ENCODE results near the gene OSMR.

DNA sequence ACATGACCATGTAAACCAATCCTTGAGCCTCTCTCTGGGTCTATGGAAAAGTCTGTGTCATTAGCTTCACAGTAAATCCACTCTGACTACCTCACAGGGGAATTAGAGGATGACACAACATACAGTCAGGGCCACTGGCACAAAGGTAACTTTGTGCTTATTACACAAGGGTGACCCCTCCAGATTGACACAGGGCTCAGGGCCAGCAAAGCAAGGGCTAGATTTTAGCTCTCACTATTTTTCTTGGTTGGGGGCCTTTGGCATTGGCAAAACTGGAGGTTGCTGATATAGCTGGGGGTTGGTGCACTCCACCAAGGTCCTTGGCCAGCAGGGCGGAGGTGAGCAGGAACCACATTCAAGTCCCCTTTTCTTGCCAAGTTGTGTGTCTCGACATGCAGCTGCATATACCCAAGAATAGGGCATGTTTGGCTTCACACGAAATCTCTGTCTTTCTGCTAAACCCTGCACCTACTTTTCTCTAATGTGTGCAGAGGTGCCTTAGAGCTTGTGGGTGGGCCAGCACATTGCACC lies 15.2 kb upstream of the OSMR start:
- TF ChIP-seq, protein P1, sequence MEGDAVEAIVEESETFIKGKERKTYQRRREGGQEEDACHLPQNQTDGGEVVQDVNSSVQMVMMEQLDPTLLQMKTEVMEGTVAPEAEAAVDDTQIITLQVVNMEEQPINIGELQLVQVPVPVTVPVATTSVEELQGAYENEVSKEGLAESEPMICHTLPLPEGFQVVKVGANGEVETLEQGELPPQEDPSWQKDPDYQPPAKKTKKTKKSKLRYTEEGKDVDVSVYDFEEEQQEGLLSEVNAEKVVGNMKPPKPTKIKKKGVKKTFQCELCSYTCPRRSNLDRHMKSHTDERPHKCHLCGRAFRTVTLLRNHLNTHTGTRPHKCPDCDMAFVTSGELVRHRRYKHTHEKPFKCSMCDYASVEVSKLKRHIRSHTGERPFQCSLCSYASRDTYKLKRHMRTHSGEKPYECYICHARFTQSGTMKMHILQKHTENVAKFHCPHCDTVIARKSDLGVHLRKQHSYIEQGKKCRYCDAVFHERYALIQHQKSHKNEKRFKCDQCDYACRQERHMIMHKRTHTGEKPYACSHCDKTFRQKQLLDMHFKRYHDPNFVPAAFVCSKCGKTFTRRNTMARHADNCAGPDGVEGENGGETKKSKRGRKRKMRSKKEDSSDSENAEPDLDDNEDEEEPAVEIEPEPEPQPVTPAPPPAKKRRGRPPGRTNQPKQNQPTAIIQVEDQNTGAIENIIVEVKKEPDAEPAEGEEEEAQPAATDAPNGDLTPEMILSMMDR (IDR thresholded peaks at IDR 0.05): no peak
- no peak for TF ChIP-seq TCF7L2 (IDR thresholded peaks at IDR 0.05; ENCODE audit: low read depth, low read length)
- TF ChIP-seq, protein P2, sequence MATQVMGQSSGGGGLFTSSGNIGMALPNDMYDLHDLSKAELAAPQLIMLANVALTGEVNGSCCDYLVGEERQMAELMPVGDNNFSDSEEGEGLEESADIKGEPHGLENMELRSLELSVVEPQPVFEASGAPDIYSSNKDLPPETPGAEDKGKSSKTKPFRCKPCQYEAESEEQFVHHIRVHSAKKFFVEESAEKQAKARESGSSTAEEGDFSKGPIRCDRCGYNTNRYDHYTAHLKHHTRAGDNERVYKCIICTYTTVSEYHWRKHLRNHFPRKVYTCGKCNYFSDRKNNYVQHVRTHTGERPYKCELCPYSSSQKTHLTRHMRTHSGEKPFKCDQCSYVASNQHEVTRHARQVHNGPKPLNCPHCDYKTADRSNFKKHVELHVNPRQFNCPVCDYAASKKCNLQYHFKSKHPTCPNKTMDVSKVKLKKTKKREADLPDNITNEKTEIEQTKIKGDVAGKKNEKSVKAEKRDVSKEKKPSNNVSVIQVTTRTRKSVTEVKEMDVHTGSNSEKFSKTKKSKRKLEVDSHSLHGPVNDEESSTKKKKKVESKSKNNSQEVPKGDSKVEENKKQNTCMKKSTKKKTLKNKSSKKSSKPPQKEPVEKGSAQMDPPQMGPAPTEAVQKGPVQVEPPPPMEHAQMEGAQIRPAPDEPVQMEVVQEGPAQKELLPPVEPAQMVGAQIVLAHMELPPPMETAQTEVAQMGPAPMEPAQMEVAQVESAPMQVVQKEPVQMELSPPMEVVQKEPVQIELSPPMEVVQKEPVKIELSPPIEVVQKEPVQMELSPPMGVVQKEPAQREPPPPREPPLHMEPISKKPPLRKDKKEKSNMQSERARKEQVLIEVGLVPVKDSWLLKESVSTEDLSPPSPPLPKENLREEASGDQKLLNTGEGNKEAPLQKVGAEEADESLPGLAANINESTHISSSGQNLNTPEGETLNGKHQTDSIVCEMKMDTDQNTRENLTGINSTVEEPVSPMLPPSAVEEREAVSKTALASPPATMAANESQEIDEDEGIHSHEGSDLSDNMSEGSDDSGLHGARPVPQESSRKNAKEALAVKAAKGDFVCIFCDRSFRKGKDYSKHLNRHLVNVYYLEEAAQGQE (IDR thresholded peaks at IDR 0.05; ENCODE audit: insufficient read depth in 1 of 2, low read depth in 2 of 2, low read length in 1 of 2): no peak
- no peak for TF ChIP-seq SIN3A (IDR thresholded peaks at IDR 0.05; ENCODE audit: borderline replicate concordance, insufficient read depth, low read depth, low read length)
- TF ChIP-seq POLR2AphosphoS5 (IDR thresholded peaks at IDR 0.05; ENCODE audit: low read depth, low read length): no peak
